SU-DHL-6 (cell line): ENCODE measurements around the gene SEZ6L.

Experiments
- H2AFZ ChIP-seq: fragments of 200-600 bp; sonication (generic); 2 replicates; pipeline ENCODE4 v1.6.1; 2014; ENCODE audit warnings: low read depth, mild to moderate bottlenecking, moderate library complexity, mixed read lengths, antibody characterized with exemption, low read length; ENCODE audit not compliant: severe bottlenecking
- H3F3A ChIP-seq: fragments of 200-600 bp; shearing (Covaris generic); 2 replicates; pipeline ENCODE4 v1.6.0; 2016; ENCODE audit warnings: antibody characterized with exemption, mild to moderate bottlenecking; ENCODE audit not compliant: insufficient read depth
- H3K27ac ChIP-seq: fragments of 200-600 bp; sonication (generic); 2 replicates; pipeline ENCODE4 v1.5.1; 2016; ENCODE audit warnings: low read depth, mild to moderate bottlenecking, low read length, moderate library complexity, mixed read lengths
- H3K27me3 ChIP-seq: fragments of 200-600 bp; sonication (generic), shearing (Covaris generic); 2 replicates; pipeline ENCODE4 v1.6.0; 2014; ENCODE audit warnings: mild to moderate bottlenecking, low read length
- H3K36me3 ChIP-seq: fragments of 200-600 bp; sonication (generic); 2 replicates; pipeline ENCODE4 v1.6.1; 2014; ENCODE audit warnings: mild to moderate bottlenecking, low read length, mixed read lengths
- H3K4me2 ChIP-seq: fragments of 300-600, 200-600 bp; shearing (Covaris generic), sonication (generic); 2 replicates; pipeline ENCODE4 v1.6.0; 2014; ENCODE audit warnings: low read length, low read depth, mild to moderate bottlenecking; ENCODE audit not compliant: poor library complexity, severe bottlenecking
- H3K4me3 ChIP-seq: fragments of 200-600 bp; sonication (generic); 2 replicates; pipeline ENCODE4 v1.5.1; 2014; ENCODE audit warnings: antibody characterized with exemption, low read length, mild to moderate bottlenecking, mixed read lengths; ENCODE audit not compliant: insufficient read depth, poor library complexity, severe bottlenecking
- H3K79me2 ChIP-seq: fragments of 200-600 bp; sonication (generic); 2 replicates; pipeline ENCODE4 v1.6.1; 2014; ENCODE audit warnings: mild to moderate bottlenecking, low read length, moderate library complexity; ENCODE audit not compliant: insufficient read depth
- H3K9ac ChIP-seq: fragments of 200-600 bp; sonication (generic); 2 replicates; pipeline ENCODE4 v1.7.0; 2014; ENCODE audit warnings: mild to moderate bottlenecking, low read length
- H3K9me2 ChIP-seq: fragments of 200-600 bp; sonication (generic); replicated peaks from 2 replicates; pipeline ENCODE4 v1.6.1; 2014; ENCODE audit warnings: low read length; ENCODE audit not compliant: insufficient read depth
- H3K9me3 ChIP-seq: fragments of 200-600 bp; sonication (generic); 2 replicates; pipeline ENCODE4 v1.6.1; 2014; ENCODE audit warnings: low read length, mixed read lengths; ENCODE audit not compliant: insufficient read depth
- H4K20me1 ChIP-seq: fragments of 200-600 bp; sonication (generic); 2 replicates; pipeline ENCODE4 v1.6.1; 2014; ENCODE audit warnings: low read depth, mild to moderate bottlenecking, antibody characterized with exemption, low read length, moderate library complexity, mixed read lengths
- EZH2phosphoT487 ChIP-seq: fragments of 200-600 bp; sonication (generic), shearing (Covaris generic); conservative IDR thresholded peaks from 2 replicates; pipeline ENCODE4 v1.6.1; 2018; ENCODE audit warnings: mild to moderate bottlenecking, antibody characterized with exemption, low read length, moderate library complexity, mixed read lengths
- TF ChIP-seq, protein P1 (sequence below): fragments of 200-600 bp; sonication (generic); IDR thresholded peaks from one replicate; pipeline ENCODE4 v1.5.1; 2017; ENCODE audit warnings: antibody characterized with exemption, mild to moderate bottlenecking, low read length, moderate library complexity; ENCODE audit not compliant: insufficient read depth, poor library complexity, severe bottlenecking

The SEZ6L gene

DNA sequence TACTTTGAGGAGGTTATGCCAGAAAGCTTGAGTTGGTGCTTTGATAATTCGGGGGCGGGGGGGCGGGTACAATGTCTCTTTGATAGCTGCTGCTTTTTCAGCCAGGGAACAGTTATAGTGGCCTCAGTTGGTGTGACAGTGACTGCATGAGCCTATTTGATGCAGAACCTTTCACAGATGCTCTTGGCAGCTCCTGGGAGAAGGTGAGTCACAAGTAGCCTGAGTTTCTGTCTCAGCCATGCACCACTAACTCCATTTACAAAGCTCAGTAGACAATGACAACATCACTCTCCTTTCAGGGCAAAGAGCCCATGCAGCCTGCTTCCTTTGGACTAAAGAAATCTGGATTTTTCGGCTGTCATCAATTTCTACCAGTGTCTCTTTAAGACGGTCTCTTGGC, 42.1 kb upstream of the SEZ6L start:
- Histone ChIP-seq H2AFZ (no peak overlapping the region), H3K79me2 (no peaks in the 10 kb centered on the region), H3K9me3 (no peaks in the 10 kb centered on the region), H3K9ac (no peak overlapping the region), H4K20me1 (no peaks in the 10 kb centered on the region), H3K27ac (no peak overlapping the region), H3K27me3 (no peaks in the 10 kb centered on the region), H3K4me3 (no peak overlapping the region), H3F3A (no peaks in the 10 kb centered on the region), H3K4me2 (no peak overlapping the region), H3K36me3 (no peaks in the 10 kb centered on the region), H3K9me2 (no peaks in the 10 kb centered on the region)
- TF ChIP-seq EZH2phosphoT487, result no peak
- TF ChIP-seq, protein P1, sequence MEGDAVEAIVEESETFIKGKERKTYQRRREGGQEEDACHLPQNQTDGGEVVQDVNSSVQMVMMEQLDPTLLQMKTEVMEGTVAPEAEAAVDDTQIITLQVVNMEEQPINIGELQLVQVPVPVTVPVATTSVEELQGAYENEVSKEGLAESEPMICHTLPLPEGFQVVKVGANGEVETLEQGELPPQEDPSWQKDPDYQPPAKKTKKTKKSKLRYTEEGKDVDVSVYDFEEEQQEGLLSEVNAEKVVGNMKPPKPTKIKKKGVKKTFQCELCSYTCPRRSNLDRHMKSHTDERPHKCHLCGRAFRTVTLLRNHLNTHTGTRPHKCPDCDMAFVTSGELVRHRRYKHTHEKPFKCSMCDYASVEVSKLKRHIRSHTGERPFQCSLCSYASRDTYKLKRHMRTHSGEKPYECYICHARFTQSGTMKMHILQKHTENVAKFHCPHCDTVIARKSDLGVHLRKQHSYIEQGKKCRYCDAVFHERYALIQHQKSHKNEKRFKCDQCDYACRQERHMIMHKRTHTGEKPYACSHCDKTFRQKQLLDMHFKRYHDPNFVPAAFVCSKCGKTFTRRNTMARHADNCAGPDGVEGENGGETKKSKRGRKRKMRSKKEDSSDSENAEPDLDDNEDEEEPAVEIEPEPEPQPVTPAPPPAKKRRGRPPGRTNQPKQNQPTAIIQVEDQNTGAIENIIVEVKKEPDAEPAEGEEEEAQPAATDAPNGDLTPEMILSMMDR, result no peak

DNA sequence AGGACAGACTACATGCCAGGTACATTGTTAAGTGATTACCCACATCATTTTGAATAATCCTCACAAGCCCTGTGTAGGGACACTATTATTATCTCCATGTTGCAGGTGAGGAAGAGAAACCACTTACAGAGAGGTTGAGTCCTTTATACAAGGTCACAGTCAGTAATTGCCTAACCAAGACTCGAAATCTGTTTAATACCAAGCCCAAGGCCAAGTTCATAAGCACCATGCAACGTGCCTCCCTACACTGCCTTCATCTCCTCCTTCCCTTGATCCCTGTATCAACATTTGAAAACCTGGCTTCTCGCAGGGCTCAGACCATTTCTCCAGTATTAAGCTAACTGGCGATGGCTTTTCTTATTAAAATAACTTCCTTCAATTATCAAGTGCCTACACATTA, 41.7 kb upstream of the SEZ6L start:
- no peaks in the 10 kb centered on the region for H3K9me3 ChIP-seq
- TF ChIP-seq EZH2phosphoT487, result no peak
- TF ChIP-seq, protein P1, result no peak
- H2AFZ ChIP-seq, result no peak overlapping the region
- H3K9me2 ChIP-seq, result no peaks in the 10 kb centered on the region
- no peaks in the 10 kb centered on the region for H3K27me3 ChIP-seq
- no peaks in the 10 kb centered on the region for H3F3A ChIP-seq
- H3K4me3 ChIP-seq, result no peak overlapping the region
- no peak overlapping the region for H3K27ac ChIP-seq
- H3K9ac ChIP-seq, result no peak overlapping the region
- H3K36me3 ChIP-seq, result no peaks in the 10 kb centered on the region
- no peaks in the 10 kb centered on the region for H4K20me1 ChIP-seq
- H3K79me2 ChIP-seq, result no peaks in the 10 kb centered on the region
- no peak overlapping the region for H3K4me2 ChIP-seq

DNA sequence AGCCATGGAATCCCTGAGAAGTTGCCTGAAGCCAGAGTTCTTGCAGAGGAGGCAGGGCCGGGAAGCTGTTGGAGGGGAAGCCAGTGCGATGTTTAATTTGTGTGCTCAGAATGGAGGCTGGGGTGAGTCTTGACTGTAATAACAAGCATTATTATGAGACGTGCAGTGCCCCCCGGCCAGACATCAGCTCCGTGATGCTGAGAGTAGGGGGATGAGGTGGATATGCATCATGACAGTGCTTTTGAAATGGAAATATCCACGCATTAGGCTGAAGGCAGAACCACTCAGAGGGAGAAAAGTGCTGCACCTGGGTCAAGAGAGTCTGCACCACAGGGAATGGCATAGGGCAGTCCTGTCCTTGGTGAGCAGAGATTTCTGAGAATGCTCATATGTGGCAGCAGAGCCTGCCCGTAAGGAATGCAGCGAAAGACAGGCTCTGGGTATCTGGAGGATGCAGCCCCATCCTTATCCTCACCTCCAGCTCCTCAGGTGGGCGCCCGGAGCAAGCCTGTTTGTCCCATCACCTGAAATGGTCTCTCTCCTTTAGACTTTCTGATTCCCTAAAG, 37.6 kb upstream of the SEZ6L start:
- Histone ChIP-seq H3K27me3 (no peaks in the 10 kb centered on the region), H3F3A (no peaks in the 10 kb centered on the region), H3K36me3 (no peaks in the 10 kb centered on the region), H3K4me2 (no peak overlapping the region), H4K20me1 (no peaks in the 10 kb centered on the region), H2AFZ (no peak overlapping the region), H3K9me2 (no peaks in the 10 kb centered on the region), H3K9me3 (no peaks in the 10 kb centered on the region), H3K27ac (no peak overlapping the region), H3K4me3 (no peak overlapping the region), H3K9ac (no peak overlapping the region), H3K79me2 (no peaks in the 10 kb centered on the region)
- TF ChIP-seq, protein P1, result no peak
- no peak for TF ChIP-seq EZH2phosphoT487
